ENCODE results near the gene DAPK1.

Gene DAPK1

GRCh38 chr9:87497604-87498045 is at the start of gene DAPK1:
TSS of gene DAPK1 (plus strand) at chr9:87497867. CDS start at chr9:87499078, 1,211 bp downstream.
- DNase-seq = peak; percentile 1

GRCh38 chr9:87451149-87451548 is 46.5 kb upstream of the DAPK1 start:
- DNase-seq = no peak

- DNase-seq = no peak
Observed at GRCh38 chr9:87455407-87455806, 42.3 kb upstream of the DAPK1 start.

GRCh38 chr9:87461256-87461655 is 36.4 kb upstream of the DAPK1 start:
- no peak for DNase-seq

- DNase-seq = no peak
Observed at GRCh38 chr9:87464110-87464991, 33.3 kb upstream of the DAPK1 start.

GRCh38 chr9:87464992-87465378 is 32.7 kb upstream of the DAPK1 start:
- no peak for DNase-seq

- DNase-seq = no peak
Observed at GRCh38 chr9:87465816-87466215, 31.9 kb upstream of the DAPK1 start.

- no peak for DNase-seq
Observed at GRCh38 chr9:87467187-87467586, 30.5 kb upstream of the DAPK1 start.

- DNase-seq = no peak
Observed at GRCh38 chr9:87469793-87470465, 27.7 kb upstream of the DAPK1 start.

- DNase-seq = no peak
Observed at GRCh38 chr9:87471746-87472145, 25.9 kb upstream of the DAPK1 start.

GRCh38 chr9:87475463-87475862 is 22.2 kb upstream of the DAPK1 start:
- DNase-seq = no peak

GRCh38 chr9:87478226-87478992 is 19.3 kb upstream of the DAPK1 start:
- DNase-seq = no peak

- peak; percentile 19 for DNase-seq
Observed at GRCh38 chr9:87479801-87480201, 17.9 kb upstream of the DAPK1 start.

- DNase-seq = no peak
Observed at GRCh38 chr9:87481890-87482855, 15.5 kb upstream of the DAPK1 start.

- no peak for DNase-seq
Observed at GRCh38 chr9:87490225-87490624, 7.4 kb upstream of the DAPK1 start.

- DNase-seq = no peak
Observed at GRCh38 chr9:87490907-87491306, 6.8 kb upstream of the DAPK1 start.

GRCh38 chr9:87491523-87491922 is 6.1 kb upstream of the DAPK1 start:
- no peak for DNase-seq

GRCh38 chr9:87492642-87493041 is 5.0 kb upstream of the DAPK1 start:
- DNase-seq = no peak

- no peak for DNase-seq
Observed at GRCh38 chr9:87494970-87495471, 2.6 kb upstream of the DAPK1 start.

GRCh38 chr9:87497080-87497603 is 525 bp upstream of the DAPK1 start:
- DNase-seq = no peak

- no peak for DNase-seq
Observed at GRCh38 chr9:87498046-87498810, 561 bp downstream of the DAPK1 start.

All from CD4-positive, alpha-beta T cell treated with Interleukin-10 for 1 hour (primary cell).